Osteocyte (in vitro differentiated cells): ENCODE data around the gene PRM3. TPM values are rescaled to one million over a fixed set of nuclear protein-coding genes. Genes with fewer than 3 reads are reported as not detected.
"Not testable (repeated sequence)": the region's sequence is repeated elsewhere in the genome, so short reads cannot be mapped to it uniquely, and the experiment has no call there.

ENCODE experiments used
- DNase-seq: peaks from one replicate; pipeline ENCODE4 v3.0.0; 2021; ENCODE audit warnings: mixed read lengths; ENCODE audit not compliant: unreplicated experiment; ENCODE audit errors: extremely low spot score
- H3K27ac Mint-ChIP-seq: one replicate; pipeline ENCODE4 v1.8.0; 2021; ENCODE audit warnings: mild to moderate bottlenecking, mixed read lengths; ENCODE audit not compliant: unreplicated experiment
- H3K27me3 Mint-ChIP-seq: one replicate; pipeline ENCODE4 v1.8.0; 2021; ENCODE audit warnings: mixed read lengths; ENCODE audit not compliant: unreplicated experiment
- H3K36me3 Mint-ChIP-seq: one replicate; pipeline ENCODE4 v1.8.0; 2021; ENCODE audit warnings: mixed read lengths; ENCODE audit not compliant: unreplicated experiment
- H3K4me1 Mint-ChIP-seq: one replicate; pipeline ENCODE4 v1.8.0; 2021; ENCODE audit warnings: mixed read lengths; ENCODE audit not compliant: unreplicated experiment
- H3K4me3 Mint-ChIP-seq: one replicate; pipeline ENCODE4 v1.8.0; 2021; ENCODE audit warnings: mild to moderate bottlenecking, moderate library complexity, mixed read lengths; ENCODE audit not compliant: unreplicated experiment
- H3K9me3 Mint-ChIP-seq: one replicate; pipeline ENCODE4 v1.8.0; 2021; ENCODE audit warnings: mixed read lengths; ENCODE audit not compliant: unreplicated experiment
- CTCF ChIP-seq: fragments of 200-600 bp; sonication (generic); IDR thresholded peaks from 2 replicates; pipeline ENCODE4 v1.5.0; 2021; ENCODE audit warnings: antibody characterized with exemption, mild to moderate bottlenecking, moderate library complexity
- total RNA-seq: library from RNA; stranded (reverse); gene quantifications from 2 replicates; pipeline ENCODE4 v1.2.1, GENCODE V29; 2021

PRM3 gene
- total RNA-seq, 1 donor from 2014 or later: not detected

DNA sequence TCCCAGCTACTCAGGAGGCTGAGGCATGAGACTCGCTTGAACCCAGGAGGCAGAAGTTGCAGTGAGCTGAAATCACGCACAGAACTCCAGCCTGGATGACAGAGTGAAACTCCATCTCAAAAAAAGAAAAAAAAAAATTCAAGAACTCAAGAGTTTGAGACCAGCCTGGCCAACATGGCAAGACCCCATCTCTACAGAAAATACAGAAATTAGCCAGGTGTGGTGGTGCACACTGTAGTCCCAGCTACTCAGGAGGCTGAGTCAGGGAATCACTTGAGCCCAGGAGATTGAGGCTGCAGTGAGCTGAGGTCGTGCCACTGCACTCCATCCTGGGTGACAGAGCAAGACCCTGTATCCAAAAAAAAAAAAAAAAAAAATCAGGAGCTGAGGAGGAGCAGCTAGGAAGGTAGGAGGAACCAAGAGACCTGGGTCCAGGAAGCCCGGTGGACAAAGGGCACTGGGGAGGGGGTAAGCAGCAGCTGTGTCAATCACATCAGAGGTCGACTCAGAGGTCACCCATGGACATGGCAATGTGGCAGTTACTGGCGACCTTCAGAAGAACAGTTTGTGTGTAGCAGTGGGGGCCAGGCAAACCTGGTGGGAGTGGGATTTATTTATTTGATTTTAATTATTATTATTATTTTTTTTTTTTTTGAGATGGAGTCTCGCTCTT lies 18.8 kb upstream of the PRM3 start:
- H3K27ac Mint-ChIP-seq: no peak overlapping the region
- DNase-seq: no peak
- H3K27me3 Mint-ChIP-seq: peaks cover 24% of the 10 kb centered on the region
- H3K36me3 Mint-ChIP-seq: no peaks in the 10 kb centered on the region
- no peak for TF ChIP-seq CTCF
- peaks cover 16% of the 10 kb centered on the region for H3K4me1 Mint-ChIP-seq
- no peak overlapping the region for H3K4me3 Mint-ChIP-seq
- no peaks in the 10 kb centered on the region for H3K9me3 Mint-ChIP-seq

DNA sequence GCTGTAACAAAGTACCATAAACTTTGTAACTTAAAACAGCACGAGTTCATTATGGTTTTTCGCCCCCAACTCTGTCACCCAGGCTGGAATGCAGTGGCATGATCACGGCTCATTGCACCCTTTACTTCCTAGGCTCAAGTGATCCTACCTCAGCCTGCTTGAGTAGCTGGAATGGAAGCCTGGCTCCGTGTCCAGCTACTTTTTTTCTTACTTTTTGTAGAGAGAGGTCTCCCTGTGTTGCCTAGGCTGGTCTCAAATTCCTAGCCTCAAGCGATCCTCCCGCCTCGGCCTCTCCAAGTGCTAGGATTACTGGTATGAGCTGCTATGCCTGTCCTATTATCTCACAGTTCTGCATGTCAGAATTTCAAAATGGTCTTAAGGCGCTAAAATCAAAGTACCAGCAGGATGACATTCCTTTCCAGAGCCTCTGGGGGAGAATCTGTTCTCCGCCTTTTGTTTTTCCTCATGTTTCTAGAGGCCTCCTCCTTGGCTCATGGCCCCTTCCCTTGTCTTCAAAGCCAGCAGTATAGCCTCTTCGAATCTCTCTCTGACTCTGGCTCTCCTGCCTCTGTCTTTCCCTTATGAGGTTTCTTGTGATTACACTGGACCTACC lies 17.8 kb upstream of the PRM3 start:
- no peaks in the 10 kb centered on the region for H3K9me3 Mint-ChIP-seq
- no peak overlapping the region for H3K4me3 Mint-ChIP-seq
- no peak for TF ChIP-seq CTCF
- DNase-seq: no peak
- H3K36me3 Mint-ChIP-seq: no peaks in the 10 kb centered on the region
- peaks cover 29% of the 10 kb centered on the region for H3K27me3 Mint-ChIP-seq
- no peak overlapping the region for H3K27ac Mint-ChIP-seq
- H3K4me1 Mint-ChIP-seq: peaks cover 6% of the 10 kb centered on the region

DNA sequence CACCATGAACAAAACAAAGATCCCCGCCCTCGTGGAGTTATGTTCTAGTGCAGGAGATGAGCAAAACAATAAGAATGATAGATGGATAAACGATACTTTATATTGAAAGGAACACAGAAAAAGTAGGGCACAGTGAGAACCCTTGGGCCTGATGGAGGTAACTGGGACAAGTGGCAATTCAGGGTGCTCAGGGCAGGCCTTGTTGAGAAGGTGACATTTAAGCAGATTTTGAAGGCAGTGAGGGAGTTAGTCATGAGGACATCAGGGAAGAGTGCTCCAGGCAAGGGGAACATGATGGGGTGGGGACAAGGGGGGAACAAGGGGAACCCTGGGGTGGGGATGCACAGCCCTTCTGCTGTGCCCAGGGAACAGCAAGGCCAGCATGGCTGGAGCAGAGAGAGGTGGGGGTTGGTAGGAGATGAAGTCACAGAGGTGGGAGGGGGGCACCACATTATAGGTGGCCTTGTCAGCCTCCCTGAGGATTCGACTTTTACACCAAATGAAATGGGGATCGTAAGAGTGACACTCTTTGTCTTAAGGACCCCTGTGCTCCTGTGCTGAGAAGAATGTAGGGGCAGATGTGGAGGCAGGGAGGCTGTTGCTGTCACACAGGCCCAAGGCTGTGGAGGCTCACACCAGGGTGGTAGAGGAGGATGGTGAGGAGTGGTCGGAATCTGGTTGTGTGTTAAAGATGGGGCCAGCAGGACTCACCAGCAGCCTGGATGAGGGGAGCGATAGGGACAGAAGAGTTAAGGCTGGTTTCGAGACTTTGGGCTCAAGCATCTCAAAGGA lies 16.9 kb upstream of the PRM3 start:
- H3K36me3 Mint-ChIP-seq: no peaks in the 10 kb centered on the region
- TF ChIP-seq CTCF: no peak
- peaks cover 36% of the 10 kb centered on the region for H3K27me3 Mint-ChIP-seq
- no peak for DNase-seq
- no peak overlapping the region for H3K27ac Mint-ChIP-seq
- H3K4me3 Mint-ChIP-seq: no peak overlapping the region
- H3K4me1 Mint-ChIP-seq: peaks cover 5% of the 10 kb centered on the region
- no peaks in the 10 kb centered on the region for H3K9me3 Mint-ChIP-seq

DNA sequence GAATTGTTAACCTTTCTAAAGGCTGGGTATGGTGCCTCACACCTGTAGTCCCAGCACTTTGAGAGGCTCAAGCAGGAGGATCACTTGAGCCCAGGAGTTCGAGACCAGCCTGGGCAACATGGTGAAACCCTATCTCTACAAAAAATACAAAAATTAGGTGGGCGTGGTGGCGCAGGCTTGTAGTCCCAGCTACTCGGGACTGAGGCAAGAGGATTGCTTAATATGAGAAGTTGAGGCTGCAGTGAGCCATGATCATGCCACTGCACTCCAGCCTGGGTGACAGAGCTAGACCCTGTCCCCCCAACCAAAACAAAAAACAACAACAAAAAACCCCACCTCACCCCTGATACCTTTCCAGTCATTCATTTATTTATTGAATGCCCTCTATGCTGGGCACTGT lies 16.3 kb upstream of the PRM3 start:
- not testable (repeated sequence) for H3K36me3 Mint-ChIP-seq, H3K9me3 Mint-ChIP-seq, DNase-seq, H3K4me1 Mint-ChIP-seq, H3K27ac Mint-ChIP-seq, H3K4me3 Mint-ChIP-seq
- H3K27me3 Mint-ChIP-seq: peaks cover 42% of the 10 kb centered on the region

DNA sequence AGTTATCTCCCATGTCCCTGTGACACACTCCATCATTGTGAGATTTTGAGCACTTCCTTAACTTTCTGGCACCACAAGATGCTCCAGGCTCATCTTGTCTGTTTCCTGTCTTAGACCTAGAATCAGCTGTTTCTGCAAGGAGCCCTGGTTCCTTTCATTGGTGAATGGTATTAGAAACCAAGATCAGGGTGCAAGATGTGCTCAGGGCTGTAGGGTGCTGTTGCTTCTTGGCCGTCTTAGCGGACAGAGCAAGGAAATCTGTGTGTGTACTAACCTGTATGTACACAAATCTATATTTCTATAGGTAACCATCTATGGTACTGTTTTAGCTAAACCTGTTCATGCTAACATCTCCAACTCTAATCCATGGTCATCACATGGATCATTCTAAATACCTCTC lies 15.8 kb upstream of the PRM3 start:
- Mint-ChIP-seq H3K27ac (no peak overlapping the region), H3K4me3 (no peak overlapping the region), H3K9me3 (no peaks in the 10 kb centered on the region), H3K4me1 (peaks cover 5% of the 10 kb centered on the region), H3K27me3 (peaks cover 43% of the 10 kb centered on the region), H3K36me3 (no peaks in the 10 kb centered on the region)
- DNase-seq: no peak
- TF ChIP-seq CTCF: no peak
